Right cardiac atrium (tissue), 5 donors: ENCODE data around the gene ADAM17. TPM values are rescaled to one million over a fixed set of nuclear protein-coding genes. Genes with fewer than 3 reads are reported as not detected.
"Not testable (repeated sequence)": the region's sequence is repeated elsewhere in the genome, so short reads cannot be mapped to it uniquely, and the experiment has no call there.

ENCODE experiments used
- ATAC-seq, 2 donors: fragments of 200-7000 bp; cut with Tn5 transposase; one replicate each; pipeline versions ENCODE4 v1.8.0 to v1.9.1; 2020; ENCODE audit warnings: moderate library complexity in 2 of 2, mild to moderate bottlenecking in 1 of 2
- DNase-seq, 3 donors: peaks; one replicate each; pipeline ENCODE4 v3.0.0-alpha.2; 2020
- H3K27ac ChIP-seq: one replicate; pipeline ENCODE4 v1.5.1; 2013; ENCODE audit warnings: mild to moderate bottlenecking, low read length, control low read depth, moderate library complexity
- H3K27me3 ChIP-seq: one replicate; pipeline ENCODE4 v1.6.1; 2013; ENCODE audit not compliant: control insufficient read depth, insufficient read depth
- H3K4me1 ChIP-seq: one replicate; pipeline ENCODE4 v1.6.1; 2013; ENCODE audit warnings: low read length; ENCODE audit not compliant: control insufficient read depth, insufficient read depth
- H3K4me3 ChIP-seq: one replicate; pipeline ENCODE4 v1.5.1; 2013; ENCODE audit warnings: low read length, control low read depth
- H3K9me3 ChIP-seq: one replicate; pipeline ENCODE4 v1.6.1; 2013; ENCODE audit warnings: low read length; ENCODE audit not compliant: control insufficient read depth
- WGBS: extraction: QIAGEN DNeasy Blood & Tissue Kit; methylation state at CpG from one replicate; pipeline ENCODE4 v1.1.7; 2013; 5-methylcytosine and 5-hydroxymethylcytosine counted together
- intact Hi-C, 4 donors: fragments of 100-400 bp; cut with DNase I; formaldehyde crosslinking; loops; one replicate each; pipeline versions ENCODE4 v1.11.0 to v1.14.0; 2022 to 2023
- polyA plus RNA-seq: library from polyadenylated mRNA; stranded (reverse); fragments of 200-250 nt; gene quantifications from one replicate; pipeline ENCODE4 v1.2.3, GENCODE V29; 2013
- total RNA-seq, 4 donors: library from RNA; stranded (reverse); fragmentation: NEBNext Ultra II Directional; extraction: Animal tissue kit (Norgen Biotek cat#: 25700); gene quantifications; one replicate each; pipeline ENCODE4 v1.2.1, GENCODE V29; 2021
- donor health status: healthy with polysubstance abuse.
- donor health status: DM: no; HTN: yes; CAD: no.
- donor health status: DM: no; HTN: no; CAD: no.
- donor health status: DM: no; HTN: yes; CAD: no; lungs with severe emphysema.
- donor health status: DM: yes; HTN: yes; CAD: no.

ADAM17 gene
- total and polyA plus RNA-seq, 5 donors: 7.1 to 23.1 (median 15.3) TPM

- intact Hi-C loops: loop anchor here in 1 of 4 donors (10.0 kb wide), 1 partner anchor 49 kb away; no protein-coding TSS in a partner anchor
- Histone ChIP-seq H3K4me3 (no peak overlapping the region), H3K27me3 (no peaks in the 10 kb centered on the region), H3K4me1 (peaks cover 3% of the 10 kb centered on the region), H3K9me3 (no peaks in the 10 kb centered on the region), H3K27ac (peak overlapping the region; percentile 63)
- peak; percentile 84 to 91 (median 84) for DNase-seq
- WGBS: 72% methylated on average over 11 of the region's 11 CpGs
- peak; percentile 95 for ATAC-seq
These were observed 10.0 kb upstream of the ADAM17 start for GRCh38 chr2:9565436-9566153.

- ATAC-seq: no peak
- H3K4me3 ChIP-seq: no peak overlapping the region
- intact Hi-C loops: loop anchor here in 1 of 4 donors (10.0 kb wide), 1 partner anchor 54 kb away; no protein-coding TSS in a partner anchor
- no peak for DNase-seq
- no peak overlapping the region for H3K27ac ChIP-seq
- H3K9me3 ChIP-seq: no peaks in the 10 kb centered on the region
- peaks cover 4% of the 10 kb centered on the region for H3K4me1 ChIP-seq
- no peaks in the 10 kb centered on the region for H3K27me3 ChIP-seq
- WGBS: 79% methylated on average over 2 of the region's 2 CpGs
These were observed 5.0 kb upstream of the ADAM17 start for GRCh38 chr2:9560628-9561027.

- WGBS: 90% methylated on average over 1 of the region's 1 CpG
- Histone ChIP-seq H3K4me1 (peaks cover 6% of the 10 kb centered on the region), H3K27ac (peak overlapping the region; percentile 62), H3K9me3 (no peaks in the 10 kb centered on the region), H3K27me3 (no peaks in the 10 kb centered on the region), H3K4me3 (no peak overlapping the region)
- intact Hi-C loops: no loop called here
- ATAC-seq: no peak
- no peak for DNase-seq
These were observed 3.3 kb upstream of the ADAM17 start for GRCh38 chr2:9558948-9559381.

GRCh38 chr2:9556121-9556743, 602 bp upstream of the ADAM17 start:
- H3K27me3 ChIP-seq: no peaks in the 10 kb centered on the region
- peak overlapping the region; percentile 96 for H3K4me3 ChIP-seq
- WGBS: under 1% methylated on average over 32 of the region's 32 CpGs
- H3K27ac ChIP-seq: peak overlapping the region; percentile 99
- H3K4me1 ChIP-seq: peaks cover 6% of the 10 kb centered on the region
- ATAC-seq (peak in 1 of 2 donors; percentile 56), DNase-seq (no peak)
- intact Hi-C loops: no loop called here
- no peaks in the 10 kb centered on the region for H3K9me3 ChIP-seq

- intact Hi-C loops: no loop called here
- under 1% methylated on average over 9 of the region's 9 CpGs for WGBS
These were observed 721 bp downstream of the ADAM17 start for GRCh38 chr2:9554921-9555296.

GRCh38 chr2:9552219-9553178, 3.1 kb downstream of the ADAM17 start:
- Histone ChIP-seq H3K9me3 (no peaks in the 10 kb centered on the region), H3K27ac (no peak overlapping the region), H3K4me1 (peaks cover 7% of the 10 kb centered on the region), H3K4me3 (no peak overlapping the region), H3K27me3 (no peaks in the 10 kb centered on the region)
- ATAC-seq (no peak), DNase-seq (no peak)
- WGBS: 29% methylated on average over 2 of the region's 2 CpGs
- intact Hi-C loops: no loop called here

More at GRCh38 chr2:9554921-9555296, 721 bp downstream of the ADAM17 start:
- Histone ChIP-seq H3K4me1 (peaks cover 6% of the 10 kb centered on the region), H3K27me3 (no peaks in the 10 kb centered on the region), H3K9me3 (no peaks in the 10 kb centered on the region), H3K27ac (peak overlapping the region; percentile 96), H3K4me3 (peak overlapping the region; percentile 92)
- peak; percentile 4 to 32 for ATAC-seq
- peak in 1 of 3 donors; percentile 54 for DNase-seq

- DNase-seq: peak in 2 of 3 donors; percentile 35 to 61
- H3K27me3 ChIP-seq, intact Hi-C loops, H3K4me1 ChIP-seq, ATAC-seq, H3K9me3 ChIP-seq, H3K4me3 ChIP-seq: not testable (repeated sequence)
- H3K27ac ChIP-seq: peak overlapping the region; percentile 56
- 58% methylated on average over 7 of the region's 7 CpGs for WGBS
These were observed 4.7 kb downstream of the ADAM17 start for GRCh38 chr2:9550859-9551391.

- DNase-seq (no peak), ATAC-seq (no peak)
- Histone ChIP-seq H3K4me1 (peaks cover 8% of the 10 kb centered on the region), H3K27me3 (no peaks in the 10 kb centered on the region), H3K9me3 (no peaks in the 10 kb centered on the region), H3K27ac (no peak overlapping the region), H3K4me3 (no peak overlapping the region)
- intact Hi-C loops: no loop called here
- WGBS: 90% methylated on average over 9 of the region's 9 CpGs
These were observed 6.2 kb downstream of the ADAM17 start for GRCh38 chr2:9549420-9549819.

- no peak overlapping the region for H3K27ac ChIP-seq
- no peak overlapping the region for H3K4me3 ChIP-seq
- DNase-seq (no peak), ATAC-seq (no peak)
- H3K9me3 ChIP-seq: no peaks in the 10 kb centered on the region
- 45% methylated on average over 2 of the region's 2 CpGs for WGBS
- intact Hi-C loops: no loop called here
- H3K4me1 ChIP-seq: peaks cover 8% of the 10 kb centered on the region
- no peaks in the 10 kb centered on the region for H3K27me3 ChIP-seq
These were observed 7.1 kb downstream of the ADAM17 start for GRCh38 chr2:9548506-9548905.

- DNase-seq (no peak), ATAC-seq (no peak)
- 79% methylated on average over 5 of the region's 5 CpGs for WGBS
- Histone ChIP-seq H3K27me3 (no peaks in the 10 kb centered on the region), H3K9me3 (no peaks in the 10 kb centered on the region), H3K4me3 (no peak overlapping the region), H3K27ac (no peak overlapping the region), H3K4me1 (peaks cover 8% of the 10 kb centered on the region)
- intact Hi-C loops: no loop called here
These were observed 8.2 kb downstream of the ADAM17 start for GRCh38 chr2:9547262-9547991.
